KOPT-K1 (cell line): ENCODE results near the gene SLC38A3.

Source experiments
- H3K27ac ChIP-seq: fragments of 200-600 bp; sonication (generic); 2 replicates; pipeline ENCODE4 v1.5.1; 2016; ENCODE audit warnings: antibody characterized with exemption, mild to moderate bottlenecking, low read depth, low read length; ENCODE audit not compliant: poor library complexity, severe bottlenecking
- H3K36me3 ChIP-seq: fragments of 200-600 bp; sonication (generic); 2 replicates; pipeline ENCODE4 v1.5.1; 2017; ENCODE audit warnings: antibody characterized with exemption, mild to moderate bottlenecking, low read length, moderate library complexity; ENCODE audit not compliant: insufficient read depth
- H3K9me3 ChIP-seq: fragments of 200-600 bp; sonication (generic); 2 replicates; pipeline ENCODE4 v1.5.1; 2017; ENCODE audit warnings: antibody characterized with exemption, low read length, mild to moderate bottlenecking; ENCODE audit not compliant: insufficient read depth, poor library complexity, severe bottlenecking

The SLC38A3 gene

DNA sequence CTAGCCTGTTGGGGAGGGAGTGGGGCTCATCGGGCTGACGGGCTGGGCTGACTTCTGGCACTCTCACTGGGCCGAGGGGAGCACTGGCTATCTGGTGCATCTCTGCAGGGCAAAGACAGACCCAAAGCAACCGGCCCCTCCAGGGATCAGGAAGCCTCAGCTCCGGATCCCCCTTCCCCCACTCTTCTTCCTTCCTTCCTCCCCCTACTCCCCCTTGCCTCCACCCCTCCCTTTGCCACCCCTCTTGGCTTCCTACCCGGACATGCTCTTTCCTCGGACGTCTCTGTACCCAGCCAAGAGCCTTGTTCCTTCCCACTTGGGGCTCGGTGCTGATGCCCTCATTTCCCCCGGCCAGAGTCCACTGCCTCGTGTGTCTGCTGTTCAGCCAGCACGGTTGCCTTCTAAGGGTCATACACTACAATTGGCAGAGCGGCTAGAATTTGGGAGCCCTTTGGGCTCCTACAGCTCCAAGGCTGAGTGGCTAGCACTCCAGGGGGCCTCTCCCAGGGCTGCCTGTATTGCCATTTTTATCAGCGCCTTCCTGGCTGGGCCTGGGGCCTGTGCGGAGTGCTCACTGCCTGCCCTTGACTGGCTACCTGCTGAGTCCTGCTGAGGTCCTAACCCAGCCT is 39.0 kb upstream of the SLC38A3 start:
- no peaks in the 10 kb centered on the region for H3K36me3 ChIP-seq
- H3K9me3 ChIP-seq: no peaks in the 10 kb centered on the region
- H3K27ac ChIP-seq: no peak overlapping the region

DNA sequence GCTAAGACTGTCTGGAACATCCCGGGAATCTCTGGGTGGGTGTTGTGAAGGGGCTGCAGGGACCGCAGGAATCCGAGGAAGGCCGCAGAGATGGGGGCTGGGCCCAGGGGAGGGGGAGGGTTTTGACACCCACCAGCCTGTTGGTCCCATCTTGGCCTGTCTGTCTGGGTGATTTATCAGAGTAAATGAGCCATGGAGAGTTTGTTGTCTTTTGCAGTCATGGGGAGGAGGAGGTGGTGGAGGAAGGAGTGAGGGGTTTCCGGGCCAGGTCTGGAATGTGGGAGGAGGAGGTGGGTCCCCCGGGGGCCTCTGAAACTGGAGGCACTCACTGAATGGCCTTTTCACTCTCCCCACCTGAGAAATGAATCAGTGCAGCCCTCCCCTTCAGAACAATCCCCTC is 38.5 kb upstream of the SLC38A3 start:
- Histone ChIP-seq H3K36me3 (no peaks in the 10 kb centered on the region), H3K27ac (no peak overlapping the region), H3K9me3 (no peaks in the 10 kb centered on the region)

DNA sequence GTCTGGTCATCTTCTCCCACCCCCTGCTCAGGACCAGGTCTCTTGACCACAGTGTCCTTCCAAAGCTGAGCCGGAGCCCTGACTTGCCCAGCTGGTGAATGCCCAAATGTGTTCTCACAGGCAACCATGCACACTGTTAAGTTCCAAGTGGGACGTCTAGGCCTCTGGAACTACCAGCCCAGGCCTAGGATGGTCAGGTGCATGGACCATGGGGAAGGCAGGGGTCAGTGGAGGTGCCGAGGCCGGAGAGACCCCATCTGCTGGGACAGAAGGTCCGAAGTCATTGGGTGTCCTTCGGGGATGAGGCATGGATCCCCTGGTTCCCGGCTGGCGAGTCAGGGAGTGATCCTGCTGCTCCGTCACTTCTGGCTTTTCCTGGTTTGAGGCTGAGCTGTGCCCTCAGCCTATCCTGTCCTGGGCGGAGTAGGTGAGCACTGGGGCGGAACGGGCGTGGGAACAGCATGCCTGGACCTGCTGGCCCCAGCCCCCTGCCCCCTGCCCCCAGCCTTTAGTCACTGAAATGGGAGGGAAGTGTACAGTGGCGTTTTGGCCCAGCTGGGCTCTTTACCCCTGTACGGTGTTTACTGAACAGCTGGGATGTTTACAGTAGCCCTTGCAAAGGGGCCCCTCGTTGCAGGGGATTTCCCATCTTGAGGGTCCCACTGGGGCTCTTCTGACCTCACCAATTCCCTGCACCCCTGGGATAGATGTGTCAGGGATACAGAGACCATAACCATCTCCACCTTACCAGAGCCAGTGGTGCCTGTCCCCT is 37.8 kb upstream of the SLC38A3 start:
- no peaks in the 10 kb centered on the region for H3K36me3 ChIP-seq
- H3K27ac ChIP-seq: no peak overlapping the region
- H3K9me3 ChIP-seq: no peaks in the 10 kb centered on the region

DNA sequence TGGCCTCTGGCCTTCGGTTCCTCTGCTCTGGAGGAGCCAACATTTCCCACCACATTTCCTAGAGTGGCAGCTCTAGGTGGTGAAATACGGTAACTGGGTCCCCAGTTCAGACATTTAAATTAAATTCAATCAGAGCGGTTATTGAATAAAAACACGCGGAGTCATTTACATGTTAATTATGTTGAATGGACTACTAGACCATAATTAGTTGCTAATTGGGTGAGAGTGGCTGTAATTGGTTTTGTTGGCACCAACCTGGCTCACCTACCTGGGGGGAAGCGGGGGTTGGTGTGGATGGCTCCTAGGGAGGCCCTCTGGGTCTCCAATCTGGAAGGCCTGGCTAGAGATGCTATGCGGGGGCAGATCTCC is 37.2 kb upstream of the SLC38A3 start:
- no peak overlapping the region for H3K27ac ChIP-seq
- no peaks in the 10 kb centered on the region for H3K36me3 ChIP-seq
- no peaks in the 10 kb centered on the region for H3K9me3 ChIP-seq

DNA sequence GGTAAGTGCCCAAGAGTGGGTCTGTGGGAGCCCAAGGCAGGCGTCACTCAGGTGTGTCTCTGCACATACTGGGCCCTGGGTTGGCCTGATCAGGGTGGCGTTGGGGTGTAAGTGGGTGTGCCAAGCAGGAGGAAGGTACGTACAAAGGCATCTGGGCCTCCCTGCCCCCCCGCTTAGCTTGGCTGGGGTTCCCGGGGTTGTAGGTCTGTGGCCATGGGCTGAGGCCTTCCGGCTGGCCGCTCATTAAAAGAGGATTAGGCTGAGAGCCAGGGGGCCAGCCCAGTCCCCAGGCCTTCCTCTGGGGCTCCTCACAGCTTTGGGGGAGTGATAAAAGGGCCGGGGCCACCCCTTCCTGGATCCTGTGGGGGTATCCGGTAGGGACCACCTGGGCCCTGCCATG is 36.7 kb upstream of the SLC38A3 start:
- Histone ChIP-seq H3K9me3 (no peaks in the 10 kb centered on the region), H3K27ac (no peak overlapping the region), H3K36me3 (no peaks in the 10 kb centered on the region)

DNA sequence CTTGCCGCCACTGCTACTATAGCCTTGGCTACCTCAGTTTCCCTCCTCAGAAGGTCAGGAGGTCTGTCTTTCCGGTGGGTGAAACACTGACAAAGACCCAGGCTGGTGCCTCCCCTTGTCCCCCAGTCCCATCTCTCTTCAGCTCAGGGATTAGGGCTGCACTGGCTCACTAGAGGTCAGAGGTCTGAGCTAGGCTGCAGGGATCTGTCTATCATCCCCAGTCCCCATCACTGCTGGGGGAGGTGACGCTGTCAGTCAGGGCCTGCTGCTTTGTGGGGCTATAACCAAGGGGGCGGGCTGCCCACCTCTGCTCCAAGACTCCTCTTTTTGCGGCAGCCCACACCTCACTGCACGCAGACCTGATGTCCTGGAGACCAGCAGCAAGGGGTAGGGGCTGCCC is 36.3 kb upstream of the SLC38A3 start:
- Histone ChIP-seq H3K27ac (no peak overlapping the region), H3K9me3 (no peaks in the 10 kb centered on the region), H3K36me3 (no peaks in the 10 kb centered on the region)

DNA sequence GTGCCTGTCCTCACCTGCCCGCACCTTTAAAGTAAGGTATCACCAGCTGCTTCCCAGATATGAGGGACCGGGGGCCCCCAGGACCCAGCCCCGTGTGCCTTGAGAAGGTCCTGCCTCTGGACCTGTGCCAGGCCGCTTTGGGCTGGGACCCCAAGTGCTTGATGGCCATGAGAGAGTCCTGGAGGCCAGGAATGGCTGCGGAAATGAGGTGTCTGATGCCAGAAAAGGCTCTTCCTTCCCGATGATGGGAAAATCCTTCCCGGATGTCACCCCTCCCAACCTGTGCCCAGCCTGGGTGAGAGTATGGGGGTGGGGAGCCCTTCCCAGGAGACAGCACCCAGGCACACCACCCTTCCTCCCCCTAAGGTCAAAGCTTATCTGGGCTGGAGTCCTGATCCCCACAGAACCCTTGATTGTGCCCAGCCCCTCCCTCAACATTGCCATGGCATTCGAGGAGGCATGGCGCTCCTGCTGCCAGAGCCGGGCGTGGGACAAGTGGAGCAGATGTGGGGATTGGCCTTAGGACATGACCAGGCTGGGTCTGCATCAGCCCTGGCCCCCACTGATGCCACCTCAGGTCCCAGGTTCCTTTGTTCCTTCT is 35.7 kb upstream of the SLC38A3 start:
- Histone ChIP-seq H3K27ac (no peak overlapping the region), H3K36me3 (no peaks in the 10 kb centered on the region), H3K9me3 (no peaks in the 10 kb centered on the region)

DNA sequence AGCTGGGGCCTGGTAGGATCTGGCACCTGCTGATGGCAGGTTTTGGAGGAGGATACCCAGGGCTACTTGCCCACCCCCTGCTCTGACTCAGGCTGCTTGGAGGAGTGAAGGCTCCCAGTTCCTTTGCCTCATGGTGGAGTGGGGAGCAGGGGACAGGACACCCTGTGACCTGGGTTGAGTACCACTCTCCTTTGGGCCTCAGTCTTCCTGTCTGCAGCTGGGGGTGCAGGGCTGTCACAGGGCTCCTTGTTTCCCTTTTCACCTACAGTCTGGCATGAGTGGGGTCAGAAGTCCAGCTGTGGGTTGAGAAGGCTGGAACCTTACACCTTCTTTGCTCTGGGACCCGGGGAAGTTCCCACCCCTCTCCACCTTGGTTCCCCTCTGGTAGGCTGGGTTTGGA is 35.2 kb upstream of the SLC38A3 start:
- Histone ChIP-seq H3K36me3 (no peaks in the 10 kb centered on the region), H3K27ac (no peak overlapping the region), H3K9me3 (no peaks in the 10 kb centered on the region)

DNA sequence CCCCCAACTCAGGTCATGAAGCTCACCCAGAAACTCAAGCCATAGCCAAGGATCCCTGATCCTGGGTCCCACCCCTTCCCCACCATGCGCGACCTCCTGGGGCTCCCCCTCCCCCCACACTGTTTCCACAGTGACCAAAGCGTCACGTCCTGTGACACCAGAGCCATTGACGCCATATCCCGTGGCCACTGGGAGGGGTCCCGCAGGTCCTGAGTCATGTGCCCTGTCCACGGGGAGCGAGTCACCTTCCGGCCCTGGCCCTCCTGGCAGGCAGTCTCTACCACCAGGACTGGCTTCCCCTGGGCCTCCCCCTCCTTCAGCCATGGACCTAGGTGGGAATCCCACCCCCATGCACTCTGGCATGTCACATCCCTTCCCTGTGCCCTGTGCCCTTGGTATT is 34.4 kb upstream of the SLC38A3 start:
- Histone ChIP-seq H3K9me3 (no peaks in the 10 kb centered on the region), H3K27ac (no peak overlapping the region), H3K36me3 (no peaks in the 10 kb centered on the region)

DNA sequence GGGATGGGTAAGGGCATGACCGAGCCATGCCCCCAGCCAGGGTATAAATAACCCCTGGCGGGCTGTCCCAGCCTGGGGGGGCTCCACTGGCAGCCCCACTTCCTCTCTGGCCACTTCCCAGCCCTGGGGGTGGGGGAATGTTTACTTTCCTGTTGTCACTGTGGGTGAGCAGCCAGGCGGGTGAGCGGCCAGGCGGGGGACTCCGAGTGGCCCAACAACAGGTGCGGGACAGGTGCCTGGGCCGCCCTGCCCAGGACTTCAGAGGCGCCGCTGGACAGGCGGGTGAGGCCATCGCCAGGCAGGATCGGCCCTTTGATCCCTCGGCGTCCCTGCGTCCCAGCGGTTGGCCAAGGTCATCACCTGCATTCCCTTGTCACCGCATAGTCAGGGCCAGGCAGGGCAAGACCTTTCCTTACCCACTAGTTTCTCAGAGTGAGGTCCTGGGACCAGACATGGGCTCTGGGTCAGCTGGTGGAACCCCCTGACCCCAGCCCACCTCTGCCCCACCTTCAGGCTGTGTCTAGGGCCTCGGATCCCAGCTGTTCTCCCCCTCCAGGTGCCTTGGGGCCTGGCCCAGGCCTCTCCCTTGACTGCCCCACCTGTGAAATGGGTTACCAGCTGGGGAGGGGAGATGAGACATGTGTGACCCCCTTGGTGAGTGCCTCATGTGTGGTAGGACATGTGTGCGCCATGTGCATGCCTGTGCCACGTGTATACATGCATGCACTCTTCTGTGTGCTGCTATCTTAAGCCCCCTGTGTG is 33.4 kb upstream of the SLC38A3 start:
- no peaks in the 10 kb centered on the region for H3K36me3 ChIP-seq
- H3K9me3 ChIP-seq: no peaks in the 10 kb centered on the region
- H3K27ac ChIP-seq: no peak overlapping the region

DNA sequence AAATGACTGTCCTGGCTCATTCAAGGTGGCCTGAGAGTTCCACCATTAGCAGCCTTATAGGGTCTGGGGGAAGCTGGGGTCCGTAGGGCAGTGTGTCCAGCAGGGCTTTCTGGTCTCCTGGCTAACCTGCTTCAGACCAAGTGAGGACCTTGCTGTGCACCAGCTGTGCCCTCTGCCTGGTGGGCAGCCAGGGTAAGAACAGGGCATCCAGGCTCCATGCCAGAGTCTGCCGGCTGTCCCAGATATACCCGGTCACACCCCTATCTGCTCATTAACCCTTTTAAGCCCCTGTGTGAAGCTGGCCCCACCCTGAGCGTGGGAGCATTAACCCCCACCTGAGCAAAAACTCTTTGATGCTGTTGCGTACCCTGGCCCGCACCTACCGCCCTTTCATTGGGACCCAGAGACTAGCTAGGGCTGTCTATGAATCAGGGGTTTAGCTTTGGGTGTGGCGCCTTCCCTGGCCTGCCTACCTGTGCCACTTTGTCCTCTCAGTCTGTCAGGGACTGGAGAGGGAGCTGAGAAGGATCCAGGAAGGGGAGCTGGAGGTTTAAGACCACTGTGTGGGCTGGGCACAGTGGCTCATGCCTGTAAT is 32.3 kb upstream of the SLC38A3 start:
- Histone ChIP-seq H3K9me3 (no peaks in the 10 kb centered on the region), H3K27ac (no peak overlapping the region), H3K36me3 (no peaks in the 10 kb centered on the region)

DNA sequence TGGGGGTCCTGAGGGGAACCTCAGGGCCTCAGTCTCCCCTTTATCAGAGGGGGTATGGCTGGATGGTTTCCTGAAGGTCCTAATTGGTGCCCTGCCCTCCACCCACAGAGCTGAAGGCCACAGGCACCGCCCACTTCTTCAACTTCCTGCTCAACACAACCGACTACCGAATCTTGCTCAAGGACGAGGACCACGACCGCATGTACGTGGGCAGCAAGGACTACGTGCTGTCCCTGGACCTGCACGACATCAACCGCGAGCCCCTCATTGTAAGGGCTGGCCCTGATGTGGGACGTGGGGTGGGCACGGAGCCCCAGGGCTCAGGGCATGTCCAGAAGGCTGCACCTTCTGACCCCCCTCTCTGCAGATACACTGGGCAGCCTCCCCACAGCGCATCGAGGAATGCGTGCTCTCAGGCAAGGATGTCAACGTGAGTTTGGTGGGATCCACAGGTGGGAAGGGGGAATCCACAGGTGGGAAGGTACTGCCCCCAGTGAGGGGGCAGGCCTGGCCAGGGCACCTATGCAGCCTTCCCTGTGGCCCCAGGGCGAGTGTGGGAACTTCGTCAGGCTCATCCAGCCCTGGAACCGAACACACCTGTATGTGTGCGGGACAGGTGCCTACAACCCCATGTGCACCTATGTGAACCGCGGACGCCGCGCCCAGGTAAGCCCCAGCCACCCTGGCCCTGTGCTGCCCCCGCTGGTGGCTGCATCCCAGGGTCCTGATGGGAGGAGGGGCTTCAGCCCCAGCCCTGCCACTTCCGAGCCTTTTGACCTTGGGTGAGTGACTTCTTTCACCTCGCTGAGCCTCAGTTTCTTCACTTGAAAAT is 31.2 kb upstream of the SLC38A3 start:
- no peaks in the 10 kb centered on the region for H3K36me3 ChIP-seq
- H3K9me3 ChIP-seq: no peaks in the 10 kb centered on the region
- no peak overlapping the region for H3K27ac ChIP-seq

DNA sequence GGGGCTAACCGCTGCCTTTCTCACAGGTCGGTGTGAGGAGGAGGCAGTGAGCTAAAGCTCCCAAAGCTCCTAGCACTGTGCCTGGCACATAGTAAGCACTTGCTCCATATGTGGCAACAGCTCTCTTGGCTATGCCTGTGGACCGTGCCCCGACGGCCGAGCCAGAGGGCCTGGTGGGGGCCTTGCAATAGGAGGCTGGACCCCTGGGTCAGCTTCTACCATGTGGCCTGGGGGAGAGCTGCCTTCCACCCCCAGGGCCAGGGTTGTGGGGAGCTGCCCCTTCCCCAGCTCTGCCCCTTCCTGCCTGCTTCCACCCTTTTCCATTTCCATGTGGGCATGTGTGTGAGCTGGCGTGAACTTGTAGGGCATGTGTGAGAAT is 30.6 kb upstream of the SLC38A3 start:
- no peak overlapping the region for H3K27ac ChIP-seq
- H3K36me3 ChIP-seq: no peaks in the 10 kb centered on the region

DNA sequence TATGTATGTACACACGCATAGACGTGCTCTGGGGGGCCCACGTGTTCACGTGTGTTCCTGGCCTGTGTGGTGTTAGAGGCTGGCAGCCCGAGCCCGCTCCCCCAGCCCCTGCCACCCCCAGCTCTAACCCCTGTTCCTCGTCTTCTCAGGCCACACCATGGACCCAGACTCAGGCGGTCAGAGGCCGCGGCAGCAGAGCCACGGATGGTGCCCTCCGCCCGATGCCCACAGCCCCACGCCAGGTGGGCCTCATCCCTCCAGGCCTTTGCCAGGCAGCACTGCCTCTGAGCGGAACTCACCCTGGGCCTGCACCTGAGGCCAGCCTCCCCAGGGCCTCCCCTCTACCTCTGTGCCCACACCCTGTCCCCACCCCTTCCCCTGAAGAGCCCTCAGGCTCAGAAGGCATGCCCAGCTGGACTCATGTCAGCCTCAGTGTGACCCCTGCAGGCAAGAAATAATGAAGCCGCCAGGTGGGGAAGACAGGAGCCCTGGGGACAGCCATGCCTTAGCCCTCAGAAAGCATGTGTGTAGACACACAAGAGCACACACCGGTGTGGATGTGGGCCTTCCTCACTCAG is 30.0 kb upstream of the SLC38A3 start:
- no peak overlapping the region for H3K27ac ChIP-seq
- no peaks in the 10 kb centered on the region for H3K36me3 ChIP-seq
- no peaks in the 10 kb centered on the region for H3K9me3 ChIP-seq

More for the DNA sequence above, 30.6 kb upstream of the SLC38A3 start:
- H3K9me3 ChIP-seq: no peaks in the 10 kb centered on the region
